GM19395 (cell line): ENCODE results near the gene LCN2.

Source experiments
- ATAC-seq: cut with Tn5 transposase; IDR thresholded peaks from one replicate; pipeline ENCODE4 v1.9.1; 2021; ENCODE audit warnings: mild to moderate bottlenecking, moderate library complexity; ENCODE audit not compliant: unreplicated experiment

LCN2 gene

GRCh38 chr9:128114326-128115186, 34.7 kb upstream of the LCN2 start:
- no peak for ATAC-seq

- ATAC-seq: no peak
Measured at GRCh38 chr9:128115187-128116103, 33.8 kb upstream of the LCN2 start.

GRCh38 chr9:128116104-128117083, 32.9 kb upstream of the LCN2 start:
- no peak for ATAC-seq

- ATAC-seq: no peak
Measured at GRCh38 chr9:128117613-128118471, 31.4 kb upstream of the LCN2 start.

- no peak for ATAC-seq
Measured at GRCh38 chr9:128118472-128118857, 30.8 kb upstream of the LCN2 start.

- no peak for ATAC-seq
Measured at GRCh38 chr9:128118971-128119665, 30.1 kb upstream of the LCN2 start.

- no peak for ATAC-seq
Measured at GRCh38 chr9:128120061-128120740, 29.1 kb upstream of the LCN2 start.

- ATAC-seq: no peak
Measured at GRCh38 chr9:128120741-128121465, 28.4 kb upstream of the LCN2 start.

GRCh38 chr9:128121466-128121810, 27.8 kb upstream of the LCN2 start:
- no peak for ATAC-seq

- ATAC-seq: no peak
Measured at GRCh38 chr9:128121924-128122808, 27.1 kb upstream of the LCN2 start.

- no peak for ATAC-seq
Measured at GRCh38 chr9:128122809-128123175, 26.5 kb upstream of the LCN2 start.

- ATAC-seq: no peak
Measured at GRCh38 chr9:128123451-128124080, 25.7 kb upstream of the LCN2 start.

GRCh38 chr9:128124451-128124850, 24.8 kb upstream of the LCN2 start:
- no peak for ATAC-seq

GRCh38 chr9:128124873-128125579, 24.2 kb upstream of the LCN2 start:
- no peak for ATAC-seq

GRCh38 chr9:128125580-128126354, 23.5 kb upstream of the LCN2 start:
- ATAC-seq: no peak
